CD14-positive monocyte (primary cell): ENCODE data around the gene NTM. TPM values are rescaled to one million over a fixed set of nuclear protein-coding genes. Genes with fewer than 3 reads are reported as not detected.

ENCODE experiments used
- DNase-seq, 3 donors: peaks; one replicate each; pipeline ENCODE4 v3.0.0-alpha.2; 2011 to 2022
- H2AFZ ChIP-seq: 2 replicates; pipeline ENCODE4 v1.6.0; 2012; ENCODE audit warnings: mild to moderate bottlenecking, low read depth, low read length, inconsistent platforms; ENCODE audit not compliant: insufficient read depth, poor library complexity, severe bottlenecking
- H3K27ac ChIP-seq, 2 donors: 1 replicate in 1 of 2; 2 replicates in 1 of 2; pipeline ENCODE4 v1.5.1; 2012 to 2013; ENCODE audit warnings: low read length in 2 of 2, control low read depth in 1 of 2, inconsistent platforms in 1 of 2, low read depth in 1 of 2, mild to moderate bottlenecking in 1 of 2
- H3K27me3 ChIP-seq, 2 donors: one replicate each; pipeline versions ENCODE4 v1.6.0 to v1.6.1; 2011 to 2013; ENCODE audit warnings: low read length in 2 of 2; ENCODE audit not compliant: control insufficient read depth in 2 of 2, insufficient read depth in 2 of 2
- H3K36me3 ChIP-seq, 2 donors: replicated peaks in 1 of 2; 1 replicate in 1 of 2; 2 replicates in 1 of 2; pipeline versions ENCODE4 v1.5.1 to v1.6.1; 2012 to 2013; ENCODE audit warnings: low read length in 2 of 2, control low read depth in 1 of 2, inconsistent platforms in 1 of 2, mild to moderate bottlenecking in 1 of 2; ENCODE audit not compliant: insufficient read depth in 2 of 2, control insufficient read depth in 1 of 2
- H3K4me1 ChIP-seq, 2 donors: 1 replicate in 1 of 2; 2 replicates in 1 of 2; pipeline versions ENCODE4 v1.5.1 to v1.6.1; 2012 to 2013; ENCODE audit warnings: low read length in 2 of 2, control low read depth in 1 of 2, inconsistent platforms in 1 of 2, mild to moderate bottlenecking in 1 of 2, moderate library complexity in 1 of 2; ENCODE audit not compliant: insufficient read depth in 2 of 2, control insufficient read depth in 1 of 2
- H3K4me2 ChIP-seq: replicated peaks from 2 replicates; pipeline ENCODE3; 2012; ENCODE audit warnings: low read length, moderate library complexity, mild to moderate bottlenecking; ENCODE audit not compliant: poor library complexity, severe bottlenecking; ENCODE audit errors: extremely low read depth
- H3K4me3 ChIP-seq, 3 experiments: fragments of 200-600 bp in 1 of 3; sonication (generic) in 1 of 3; replicated peaks in 1 of 3; 1 replicate in 2 of 3; 2 replicates in 1 of 3; pipeline ENCODE4 v1.5.1; 2011 to 2013; ENCODE audit warnings: low read length in 3 of 3, mild to moderate bottlenecking in 3 of 3, control low read depth in 2 of 3, low read depth in 2 of 3, inconsistent platforms in 1 of 3, moderate library complexity in 1 of 3
- H3K79me2 ChIP-seq: 2 replicates; pipeline ENCODE4 v1.6.0; 2012; ENCODE audit warnings: mild to moderate bottlenecking, control low read depth, inconsistent platforms, low read length, moderate library complexity; ENCODE audit not compliant: insufficient read depth
- H3K9ac ChIP-seq: 2 replicates; pipeline ENCODE4 v1.6.0; 2017; ENCODE audit warnings: low read length, mild to moderate bottlenecking; ENCODE audit not compliant: insufficient read depth, poor library complexity, severe bottlenecking
- H3K9me3 ChIP-seq, 2 donors: replicated peaks in 1 of 2; 1 replicate in 1 of 2; 2 replicates in 1 of 2; pipeline versions ENCODE4 v1.5.1 to v1.6.1; 2012 to 2013; ENCODE audit warnings: low read length in 2 of 2, control low read depth in 1 of 2; ENCODE audit not compliant: control insufficient read depth in 1 of 2, insufficient read depth in 1 of 2
- H4K20me1 ChIP-seq: 2 replicates; pipeline ENCODE4 v1.6.0; 2012; ENCODE audit warnings: mild to moderate bottlenecking, low read length, control low read depth, moderate library complexity; ENCODE audit not compliant: insufficient read depth
- H3K27ac Mint-ChIP-seq, 7 donors: one replicate each; pipeline ENCODE4 v1.8.0; 2020; ENCODE audit warnings: mild to moderate bottlenecking in 7 of 7, mixed read lengths in 7 of 7, moderate library complexity in 6 of 7, inconsistent platforms in 2 of 7
- H3K27me3 Mint-ChIP-seq, 3 donors: one replicate each; pipeline ENCODE4 v1.8.0; 2021 to 2022; ENCODE audit warnings: low read depth in 3 of 3, mild to moderate bottlenecking in 3 of 3, mixed read lengths in 3 of 3, moderate library complexity in 3 of 3, inconsistent platforms in 1 of 3
- H3K36me3 Mint-ChIP-seq, 2 donors: one replicate each; pipeline ENCODE4 v1.8.0; 2020; ENCODE audit warnings: mixed read lengths in 2 of 2, inconsistent platforms in 1 of 2, mild to moderate bottlenecking in 1 of 2
- H3K4me1 Mint-ChIP-seq: one replicate; pipeline ENCODE4 v1.8.0; 2020; ENCODE audit warnings: mild to moderate bottlenecking, mixed read lengths
- H3K4me3 Mint-ChIP-seq, 2 donors: one replicate each; pipeline ENCODE4 v1.8.0; 2020; ENCODE audit warnings: mild to moderate bottlenecking in 2 of 2, mixed read lengths in 2 of 2, moderate library complexity in 1 of 2
- H3K9me3 Mint-ChIP-seq, 7 donors: one replicate each; pipeline ENCODE4 v1.8.0; 2020 to 2022; ENCODE audit warnings: mixed read lengths in 7 of 7, mild to moderate bottlenecking in 6 of 7, moderate library complexity in 6 of 7, inconsistent platforms in 2 of 7
- WGBS: methylation state at CpG from one replicate; pipeline ENCODE4 v1.1.5; 2013; ENCODE audit warnings: missing lambda C conversion rate; ENCODE audit not compliant: insufficient coverage; 5-methylcytosine and 5-hydroxymethylcytosine counted together
- intact Hi-C, 2 donors: fragments of 100-400 bp; cut with micrococcal nuclease; formaldehyde crosslinking; loops; one replicate each; pipeline versions ENCODE4 v1.15.0 to v1.15.1; 2023
- polyA plus RNA-seq, 3 donors: library from polyadenylated mRNA; depleted of rRNA in 1 of 3; unstranded in 2 of 3; stranded (reverse) in 1 of 3; fragments of 300-500 nt in 2 of 3; fragments of >200 nt in 1 of 3; fragmentation: Illumina TruSeq in 2 of 3; gene quantifications; 1 replicate in 2 of 3; 2 replicates in 1 of 3; pipeline ENCODE4 v1.2.3, GENCODE V29; 2012 to 2021
- TF ChIP-seq, protein P1 (sequence below): fragments of 200-600 bp; IDR thresholded peaks from one replicate; pipeline ENCODE4 v1.8.0; 2022; ENCODE audit warnings: antibody characterized with exemption, mild to moderate bottlenecking

The NTM gene
- polyA plus RNA-seq, 3 donors: not detected

GRCh38 chr11:132244846-132245245 lies 874.4 kb downstream of the NTM start:
- Histone ChIP-seq H4K20me1 (no peaks in the 10 kb centered on the region), H3K4me2 (no peak overlapping the region), H3K4me1 (no peaks in the 10 kb centered on the region), H3K36me3 (no peaks in the 10 kb centered on the region), H3K9me3 (no peaks in the 10 kb centered on the region), H3K4me3 (no peak overlapping the region), H3K27ac (no peak overlapping the region), H2AFZ (no peak overlapping the region), H3K79me2 (no peaks in the 10 kb centered on the region), H3K27me3 (no peaks in the 10 kb centered on the region), H3K9ac (no peak overlapping the region)
- DNase-seq: no peak
- Mint-ChIP-seq H3K27me3 (peaks cover 0 to 2% (median 0%) of the 10 kb centered on the region in 3 donors), H3K4me3 (no peak overlapping the region), H3K4me1 (no peaks in the 10 kb centered on the region), H3K36me3 (no peaks in the 10 kb centered on the region), H3K27ac (no peak overlapping the region), H3K9me3 (peaks cover 0 to 4% (median 2%) of the 10 kb centered on the region in 7 donors)
- TF ChIP-seq, protein P1, sequence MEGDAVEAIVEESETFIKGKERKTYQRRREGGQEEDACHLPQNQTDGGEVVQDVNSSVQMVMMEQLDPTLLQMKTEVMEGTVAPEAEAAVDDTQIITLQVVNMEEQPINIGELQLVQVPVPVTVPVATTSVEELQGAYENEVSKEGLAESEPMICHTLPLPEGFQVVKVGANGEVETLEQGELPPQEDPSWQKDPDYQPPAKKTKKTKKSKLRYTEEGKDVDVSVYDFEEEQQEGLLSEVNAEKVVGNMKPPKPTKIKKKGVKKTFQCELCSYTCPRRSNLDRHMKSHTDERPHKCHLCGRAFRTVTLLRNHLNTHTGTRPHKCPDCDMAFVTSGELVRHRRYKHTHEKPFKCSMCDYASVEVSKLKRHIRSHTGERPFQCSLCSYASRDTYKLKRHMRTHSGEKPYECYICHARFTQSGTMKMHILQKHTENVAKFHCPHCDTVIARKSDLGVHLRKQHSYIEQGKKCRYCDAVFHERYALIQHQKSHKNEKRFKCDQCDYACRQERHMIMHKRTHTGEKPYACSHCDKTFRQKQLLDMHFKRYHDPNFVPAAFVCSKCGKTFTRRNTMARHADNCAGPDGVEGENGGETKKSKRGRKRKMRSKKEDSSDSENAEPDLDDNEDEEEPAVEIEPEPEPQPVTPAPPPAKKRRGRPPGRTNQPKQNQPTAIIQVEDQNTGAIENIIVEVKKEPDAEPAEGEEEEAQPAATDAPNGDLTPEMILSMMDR: no peak
- intact Hi-C loops: no loop called here
- 88% methylated on average over 9 of the region's 13 CpGs for WGBS

DNA sequence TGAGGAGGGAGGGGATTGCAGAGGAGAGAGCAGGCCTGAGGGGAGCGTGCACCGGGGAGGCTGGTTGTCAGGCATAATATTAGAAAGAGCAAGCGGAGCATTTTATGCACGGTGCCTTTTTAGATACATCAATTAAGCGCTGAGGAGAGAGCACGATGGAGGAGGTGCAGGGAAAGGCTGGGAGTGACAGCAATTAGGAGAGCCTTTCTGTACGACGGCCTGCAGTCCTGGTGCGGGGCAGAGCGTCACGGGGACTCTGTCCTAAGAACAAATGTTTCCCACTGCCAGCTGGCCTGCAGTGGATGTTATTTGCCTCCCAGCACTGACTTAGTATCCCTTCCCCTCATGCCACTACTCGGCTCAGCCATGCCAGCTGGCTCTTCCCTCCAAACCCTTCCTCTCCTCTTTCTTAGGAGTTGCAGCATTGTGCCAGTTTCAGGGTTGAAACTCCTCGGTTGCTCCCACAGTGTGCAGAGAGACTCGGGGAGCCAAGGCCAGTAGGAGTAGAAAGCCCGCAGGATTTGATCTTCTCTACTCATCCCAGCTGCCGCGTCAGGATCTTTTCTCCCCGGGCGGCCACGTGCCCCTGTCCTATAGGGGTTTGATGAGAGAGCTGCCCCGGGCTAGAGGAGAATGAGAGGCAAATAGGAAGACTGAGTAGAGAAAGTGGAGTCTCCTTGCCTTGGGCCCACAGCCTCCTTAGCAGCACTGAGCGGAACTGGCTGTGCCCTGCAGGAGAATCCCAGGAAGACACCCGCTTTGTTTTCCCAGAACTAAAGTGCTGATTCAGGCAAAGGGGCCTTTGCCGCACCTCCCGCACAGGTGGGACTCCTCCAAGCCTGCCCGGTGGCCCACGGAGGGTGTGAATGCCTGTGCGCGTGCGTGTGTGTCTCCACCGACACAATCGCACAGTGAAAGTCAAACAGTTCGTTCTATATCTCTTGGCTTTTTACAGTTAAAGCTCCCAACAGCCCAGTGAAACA lies 875.3 kb downstream of the NTM start:
- H3K27ac ChIP-seq: no peak overlapping the region
- H3K4me2 ChIP-seq: no peak overlapping the region
- H3K4me1 ChIP-seq: no peaks in the 10 kb centered on the region
- TF ChIP-seq, protein P1: no peak
- no peak for DNase-seq
- H3K36me3 ChIP-seq: no peaks in the 10 kb centered on the region
- H3K36me3 Mint-ChIP-seq: no peaks in the 10 kb centered on the region
- no peaks in the 10 kb centered on the region for H4K20me1 ChIP-seq
- H3K4me1 Mint-ChIP-seq: no peaks in the 10 kb centered on the region
- H3K4me3 Mint-ChIP-seq: no peak overlapping the region
- H2AFZ ChIP-seq: no peak overlapping the region
- H3K9ac ChIP-seq: no peak overlapping the region
- H3K4me3 ChIP-seq: no peak overlapping the region
- H3K9me3 ChIP-seq: no peaks in the 10 kb centered on the region
- no peaks in the 10 kb centered on the region for H3K27me3 ChIP-seq
- no peaks in the 10 kb centered on the region for H3K79me2 ChIP-seq
- intact Hi-C loops: no loop called here
- peaks cover 0 to 5% (median 2%) of the 10 kb centered on the region in 7 donors for H3K9me3 Mint-ChIP-seq
- H3K27ac Mint-ChIP-seq: no peak overlapping the region
- WGBS: 94% methylated on average over 24 of the region's 33 CpGs
- peaks cover 0 to 2% (median 0%) of the 10 kb centered on the region in 3 donors for H3K27me3 Mint-ChIP-seq
